H9 (cell line): ENCODE results near the gene IKZF1. TPM values are rescaled to one million over a fixed set of nuclear protein-coding genes. Genes with fewer than 3 reads are reported as not detected.

Experiments used
- DNase-seq: peaks from one replicate; pipeline ENCODE4 v3.0.0-alpha.2; 2017
- H2AFZ ChIP-seq: one replicate; pipeline ENCODE4 v1.6.1; 2013; ENCODE audit warnings: mild to moderate bottlenecking, low read length, control low read depth, moderate library complexity
- H2AK5ac ChIP-seq: 2 replicates; pipeline ENCODE4 v1.6.1; 2013; ENCODE audit warnings: low read length, control low read depth, mixed read lengths; ENCODE audit not compliant: insufficient read length
- H2BK120ac ChIP-seq: one replicate; pipeline ENCODE4 v1.6.1; 2013; ENCODE audit warnings: low read depth, mild to moderate bottlenecking, low read length, control low read depth, inconsistent platforms; ENCODE audit not compliant: poor library complexity, severe bottlenecking
- H2BK12ac ChIP-seq: 2 replicates; pipeline ENCODE4 v1.6.1; 2013; ENCODE audit warnings: low read length, control low read depth, mixed read lengths, low read depth; ENCODE audit not compliant: insufficient read length
- H2BK15ac ChIP-seq: 2 replicates; pipeline ENCODE4 v1.6.1; 2013; ENCODE audit warnings: low read depth, low read length, control low read depth
- H2BK20ac ChIP-seq: one replicate; pipeline ENCODE4 v1.6.1; 2013; ENCODE audit warnings: low read depth, mild to moderate bottlenecking, low read length, control low read depth, inconsistent platforms; ENCODE audit not compliant: poor library complexity, severe bottlenecking
- H2BK5ac ChIP-seq: 2 replicates; pipeline ENCODE4 v1.6.1; 2013; ENCODE audit warnings: low read length, control low read depth, mixed read lengths; ENCODE audit not compliant: insufficient read length
- H3K14ac ChIP-seq: 2 replicates; pipeline ENCODE4 v1.6.1; 2013; ENCODE audit warnings: low read length, control low read depth; ENCODE audit not compliant: insufficient read depth
- H3K18ac ChIP-seq: 2 replicates; pipeline ENCODE4 v1.6.1; 2013; ENCODE audit warnings: low read depth, mild to moderate bottlenecking, mixed read lengths, low read length, control low read depth; ENCODE audit not compliant: insufficient read length
- H3K23ac ChIP-seq: 2 replicates; pipeline ENCODE4 v1.6.1; 2013; ENCODE audit warnings: low read length, control low read depth, mixed read lengths, low read depth; ENCODE audit not compliant: insufficient read length
- H3K23me2 ChIP-seq: 2 replicates; pipeline ENCODE4 v1.6.1; 2013; ENCODE audit warnings: low read depth, mild to moderate bottlenecking, mixed read lengths, low read length, control low read depth; ENCODE audit not compliant: insufficient read length, poor library complexity, severe bottlenecking
- H3K27ac ChIP-seq: 2 replicates; pipeline ENCODE4 v1.5.1; 2013; ENCODE audit warnings: low read length, control low read depth, mixed read lengths, low read depth; ENCODE audit not compliant: insufficient read length
- H3K27me3 ChIP-seq: 2 replicates; pipeline ENCODE4 v1.6.1; 2013; ENCODE audit warnings: low read length, control low read depth, inconsistent platforms; ENCODE audit not compliant: insufficient read depth
- H3K4ac ChIP-seq: 2 replicates; pipeline ENCODE4 v1.6.1; 2013; ENCODE audit warnings: low read depth, mild to moderate bottlenecking, control low read depth, inconsistent platforms, low read length, moderate library complexity
- H3K4me1 ChIP-seq: 2 replicates; pipeline ENCODE4 v1.6.1; 2013; ENCODE audit warnings: low read length, control low read depth, inconsistent platforms; ENCODE audit not compliant: insufficient read depth
- H3K4me2 ChIP-seq: 2 replicates; pipeline ENCODE4 v1.6.1; 2013; ENCODE audit warnings: low read length, control low read depth, mixed read lengths; ENCODE audit not compliant: insufficient read length, insufficient read depth
- H3K56ac ChIP-seq: 2 replicates; pipeline ENCODE4 v1.6.1; 2013; ENCODE audit warnings: low read depth, mild to moderate bottlenecking, mixed read lengths, low read length, control low read depth; ENCODE audit not compliant: insufficient read length
- H3K79me1 ChIP-seq: 2 replicates; pipeline ENCODE4 v1.6.1; 2013; ENCODE audit warnings: low read depth, mild to moderate bottlenecking, moderate library complexity, low read length, control low read depth, inconsistent platforms; ENCODE audit not compliant: insufficient read depth, poor library complexity, severe bottlenecking
- H3K79me2 ChIP-seq: 2 replicates; pipeline ENCODE4 v1.6.1; 2013; ENCODE audit warnings: low read length, control low read depth, inconsistent platforms; ENCODE audit not compliant: insufficient read depth
- H3K9ac ChIP-seq: 2 replicates; pipeline ENCODE4 v1.6.1; 2013; ENCODE audit warnings: low read length, control low read depth, mixed read lengths; ENCODE audit not compliant: insufficient read length; ENCODE audit errors: extremely low read depth
- H3K9me3 ChIP-seq: one replicate; pipeline ENCODE4 v1.6.1; 2013; ENCODE audit warnings: low read depth, low read length, inconsistent platforms; ENCODE audit not compliant: control insufficient read depth
- H3T11ph ChIP-seq: one replicate; pipeline ENCODE4 v1.6.1; 2013; ENCODE audit warnings: mild to moderate bottlenecking, low read length, control low read depth, inconsistent platforms
- H4K20me1 ChIP-seq: one replicate; pipeline ENCODE4 v1.6.1; 2013; ENCODE audit not compliant: control insufficient read depth, insufficient read length, insufficient read depth
- H4K5ac ChIP-seq: 2 replicates; pipeline ENCODE4 v1.6.1; 2013; ENCODE audit warnings: low read depth, mild to moderate bottlenecking, mixed read lengths, low read length, control low read depth; ENCODE audit not compliant: insufficient read length
- H4K8ac ChIP-seq: replicated peaks from 2 replicates; pipeline ENCODE4 v1.6.1; 2013; ENCODE audit warnings: low read length, control low read depth, mixed read lengths, low read depth; ENCODE audit not compliant: insufficient read length
- H4K91ac ChIP-seq: 2 replicates; pipeline ENCODE4 v1.6.1; 2013; ENCODE audit warnings: low read depth, mild to moderate bottlenecking, moderate library complexity, mixed read lengths, low read length, control low read depth; ENCODE audit not compliant: insufficient read length
- H3K27ac Mint-ChIP-seq, 3 experiments: 2 replicates in 2 of 3; 3 replicates in 1 of 3; pipeline ENCODE4 v1.8.0; 2020 to 2021; ENCODE audit warnings: mixed read lengths in 3 of 3, mild to moderate bottlenecking in 1 of 3, moderate library complexity in 1 of 3
- H3K27me3 Mint-ChIP-seq: 2 replicates; pipeline ENCODE4 v1.8.0; 2021; ENCODE audit warnings: low read depth, mild to moderate bottlenecking, moderate library complexity, mixed read lengths
- H3K36me3 Mint-ChIP-seq, 3 experiments: 2 replicates in 2 of 3; 3 replicates in 1 of 3; pipeline ENCODE4 v1.8.0; 2020 to 2021; ENCODE audit warnings: low read depth in 3 of 3, mixed read lengths in 3 of 3; ENCODE audit not compliant: insufficient read depth in 1 of 3
- H3K4me1 Mint-ChIP-seq, 2 experiments: 2 replicates each; pipeline ENCODE4 v1.8.0; 2020; ENCODE audit warnings: mixed read lengths in 2 of 2
- H3K4me3 Mint-ChIP-seq, 2 experiments: 2 replicates in 1 of 2; 3 replicates in 1 of 2; pipeline ENCODE4 v1.8.0; 2020 to 2021; ENCODE audit warnings: mild to moderate bottlenecking in 2 of 2, mixed read lengths in 2 of 2, moderate library complexity in 1 of 2
- H3K9me3 Mint-ChIP-seq, 2 experiments: 2 replicates in 1 of 2; 3 replicates in 1 of 2; pipeline ENCODE4 v1.8.0; 2020; ENCODE audit warnings: mild to moderate bottlenecking in 2 of 2, mixed read lengths in 2 of 2, moderate library complexity in 1 of 2
- CTCF ChIP-seq: fragments of 200-600 bp; sonication (generic); conservative IDR thresholded peaks from 3 replicates; pipeline ENCODE4 v1.8.0; 2021; ENCODE audit warnings: antibody characterized with exemption, mild to moderate bottlenecking
- WGBS: extraction: QIAGEN DNeasy Blood & Tissue Kit; methylation state at CpG from one replicate; pipeline ENCODE4 v1.1.7; 2013; ENCODE audit warnings: missing lambda C conversion rate, low lambda C conversion rate, mixed read lengths; ENCODE audit not compliant: insufficient read length; ENCODE audit errors: extremely low coverage; 5-methylcytosine and 5-hydroxymethylcytosine counted together
- total RNA-seq: library from RNA; stranded (reverse); gene quantifications from 2 replicates; pipeline ENCODE4 v1.2.1, GENCODE V29; 2021

Gene IKZF1
- total RNA-seq, 1 experiment from 2014 or later: 0.98 TPM

- Histone ChIP-seq H4K20me1 (no peaks in the 10 kb centered on the region), H2BK20ac (no peak overlapping the region), H3K23ac (no peak overlapping the region), H4K8ac (no peak overlapping the region), H4K5ac (no peak overlapping the region), H2BK120ac (no peak overlapping the region), H3K27me3 (no peaks in the 10 kb centered on the region), H2BK15ac (no peak overlapping the region), H4K91ac (no peak overlapping the region), H3K79me1 (no peaks in the 10 kb centered on the region), H3K9me3 (no peaks in the 10 kb centered on the region), H3K79me2 (no peaks in the 10 kb centered on the region), H3T11ph (no peak overlapping the region), H3K4me1 (no peaks in the 10 kb centered on the region), H2BK12ac (no peak overlapping the region), H3K4ac (no peak overlapping the region), H3K27ac (no peak overlapping the region), H3K4me2 (no peak overlapping the region), H2BK5ac (no peak overlapping the region), H3K14ac (no peak overlapping the region), H3K56ac (no peak overlapping the region), H3K18ac (no peak overlapping the region), H3K23me2 (no peaks in the 10 kb centered on the region), H2AFZ (no peak overlapping the region), H2AK5ac (no peak overlapping the region), H3K9ac (no peak overlapping the region)
- Mint-ChIP-seq H3K4me1 (no peaks in the 10 kb centered on the region), H3K36me3 (no peaks in the 10 kb centered on the region), H3K9me3 (no peaks in the 10 kb centered on the region; a peak in 1 of 5 replicates), H3K27ac (no peak overlapping the region), H3K4me3 (no peak overlapping the region), H3K27me3 (peaks cover 1% of the 10 kb centered on the region)
- TF ChIP-seq CTCF: no peak
- no peak for DNase-seq
- WGBS: no CpG with 5 or more reads among the region's 7 CpGs
Measured at GRCh38 chr7:50293509-50294179, 10.9 kb upstream of the IKZF1 start.
